ENCODE results near the gene SLC23A1. TPM values are rescaled to one million over a fixed set of nuclear protein-coding genes. Genes with fewer than 3 reads are reported as not detected.
A peak's percentile ranks its signal among the peaks of the same experiment; 100 is the strongest.
"Not testable (repeated sequence)": the region's sequence is repeated elsewhere in the genome, so short reads cannot be mapped to it uniquely, and the experiment has no call there.

Gene SLC23A1
- not detected in 2 replicates for total RNA-seq (2014; rRNA removed; shearing (Covaris generic))
- polyA plus RNA-seq (2014; cell fraction: nucleus; rRNA removed), result not detected in 2 replicates

DNA sequence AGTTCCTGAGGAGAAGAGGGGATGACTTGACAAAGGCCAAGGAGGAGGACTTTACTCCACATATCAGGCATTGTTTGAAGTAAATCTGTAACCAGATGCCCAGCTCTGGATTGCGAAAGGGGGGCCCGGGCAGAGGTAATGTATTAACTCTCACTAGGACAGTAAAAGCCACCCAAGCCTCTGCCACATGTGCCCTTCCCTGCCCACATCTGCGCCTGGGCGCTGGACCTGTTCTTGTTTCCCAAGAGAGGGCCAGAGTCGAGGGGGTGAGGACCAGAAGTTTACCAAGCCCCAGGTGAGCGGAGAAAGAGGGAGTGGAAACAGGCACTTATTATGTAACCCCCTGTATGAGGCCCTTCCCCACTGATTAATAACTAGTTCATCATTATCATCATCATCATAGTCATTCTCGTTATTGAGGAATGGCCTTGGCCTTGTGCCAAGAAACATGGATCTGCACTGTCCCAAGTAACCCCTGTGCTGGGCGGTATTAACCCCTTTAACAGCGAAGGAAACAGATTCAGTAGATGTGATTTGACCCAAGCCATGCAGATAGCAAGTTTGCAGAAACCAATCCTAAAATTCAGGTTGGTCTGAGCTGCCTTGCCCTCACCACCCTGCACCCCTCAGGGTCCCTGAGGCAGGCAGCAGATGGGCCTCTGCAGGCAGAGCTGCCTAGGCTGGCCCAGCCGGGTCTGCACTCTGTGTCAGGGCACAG, at the start of gene SLC23A1:
TSS of gene SLC23A1 (minus strand) at position 23 of the 718 bp plus-strand sequence. CDS start 44 bp downstream, outside the sequence.
- no peak for DNase-seq (ENCODE audit: extremely low read depth, low read depth)

DNA sequence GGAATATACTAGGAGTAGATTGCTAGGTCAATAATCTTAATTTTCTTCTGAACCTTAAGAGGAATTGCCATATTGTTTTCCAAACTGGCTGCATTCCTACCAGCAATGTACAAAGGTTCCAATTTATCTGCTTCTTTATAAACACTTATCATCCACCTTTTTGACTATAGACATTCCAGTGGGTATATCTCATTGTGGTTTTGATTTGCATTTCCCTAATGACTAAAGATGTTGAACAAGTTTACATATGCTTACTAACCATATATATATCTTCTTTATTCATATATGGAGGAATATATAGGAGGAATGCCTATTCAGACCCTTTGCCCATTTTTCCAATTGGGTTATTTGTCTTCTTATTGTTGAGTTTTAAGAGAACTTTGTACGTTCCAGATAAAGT, 48.6 kb upstream of the SLC23A1 start:
- DNase-seq (ENCODE audit: extremely low read depth, low read depth), result no peak

DNA sequence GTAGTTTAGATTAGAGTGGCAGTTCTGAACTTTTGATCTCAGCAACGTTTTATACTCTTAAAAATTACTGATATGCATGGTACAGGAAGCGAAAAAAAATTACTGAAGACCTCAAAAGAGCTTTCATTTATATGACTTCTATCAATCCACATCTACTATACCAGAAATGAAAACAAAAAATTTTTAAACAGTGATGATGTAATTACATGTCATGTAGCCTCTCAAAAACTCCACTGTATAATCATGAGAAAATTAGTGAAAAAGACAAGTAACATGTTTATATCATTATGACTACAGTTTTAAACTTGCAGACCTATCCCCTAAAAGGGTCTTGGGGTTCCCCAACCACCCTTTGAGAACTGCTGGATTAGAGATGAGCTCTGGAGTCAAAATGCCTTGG, 46.9 kb upstream of the SLC23A1 start:
- DNase-seq (ENCODE audit: extremely low read depth, low read depth), result no peak

DNA sequence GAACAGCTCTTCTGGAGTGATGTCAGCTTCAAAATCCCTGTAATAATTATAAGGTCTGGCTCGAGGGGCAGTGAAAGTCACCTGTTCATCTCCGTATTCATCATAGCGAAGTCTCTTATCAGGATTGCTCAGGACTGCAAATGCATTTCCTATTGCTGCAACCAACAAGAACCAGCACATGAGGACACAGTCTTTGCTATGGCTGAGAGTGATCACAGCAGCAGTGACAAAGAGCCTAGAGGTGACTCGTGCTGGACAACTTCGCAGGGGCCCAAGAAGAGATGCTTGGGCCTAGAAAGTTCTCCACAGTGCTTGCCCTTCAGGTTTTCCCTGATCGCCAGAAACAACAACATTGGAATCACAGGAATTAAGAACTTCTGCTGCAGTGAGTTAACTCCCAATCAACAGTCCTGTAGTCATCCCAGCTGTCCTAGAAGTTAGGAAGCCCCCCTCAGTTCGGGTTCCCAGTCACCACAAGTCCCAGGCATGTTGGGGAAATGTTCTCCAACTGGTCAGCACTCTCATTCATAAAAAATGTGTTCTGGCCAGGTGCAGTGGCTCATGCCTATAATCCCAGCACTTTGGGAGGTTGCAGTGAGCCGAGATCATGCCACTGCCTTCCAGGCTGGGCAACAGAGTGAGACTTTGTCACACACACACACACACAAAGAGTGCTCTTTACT, 43.2 kb upstream of the SLC23A1 start:
- no peak for DNase-seq (ENCODE audit: extremely low read depth, low read depth)

DNA sequence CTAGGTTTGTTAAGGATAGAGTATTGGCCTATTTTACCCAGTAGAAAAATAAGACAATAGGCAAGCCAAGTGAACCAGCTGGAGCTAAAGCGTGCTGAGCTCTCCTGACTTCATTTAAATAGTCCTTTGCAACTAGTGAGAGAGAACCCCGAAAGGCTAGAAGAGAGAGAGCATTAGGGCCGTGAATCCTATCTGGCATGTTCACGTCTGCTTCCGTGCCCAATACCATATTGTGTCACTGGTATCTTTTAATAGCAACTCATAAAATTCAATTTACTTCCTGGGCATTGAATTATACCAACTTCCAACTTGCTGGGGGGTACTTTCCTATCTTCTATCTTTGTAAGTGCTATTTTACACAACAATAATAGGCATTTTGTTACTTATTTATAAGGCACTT, 42.4 kb upstream of the SLC23A1 start:
- no peak for DNase-seq (ENCODE audit: extremely low read depth, low read depth)

DNA sequence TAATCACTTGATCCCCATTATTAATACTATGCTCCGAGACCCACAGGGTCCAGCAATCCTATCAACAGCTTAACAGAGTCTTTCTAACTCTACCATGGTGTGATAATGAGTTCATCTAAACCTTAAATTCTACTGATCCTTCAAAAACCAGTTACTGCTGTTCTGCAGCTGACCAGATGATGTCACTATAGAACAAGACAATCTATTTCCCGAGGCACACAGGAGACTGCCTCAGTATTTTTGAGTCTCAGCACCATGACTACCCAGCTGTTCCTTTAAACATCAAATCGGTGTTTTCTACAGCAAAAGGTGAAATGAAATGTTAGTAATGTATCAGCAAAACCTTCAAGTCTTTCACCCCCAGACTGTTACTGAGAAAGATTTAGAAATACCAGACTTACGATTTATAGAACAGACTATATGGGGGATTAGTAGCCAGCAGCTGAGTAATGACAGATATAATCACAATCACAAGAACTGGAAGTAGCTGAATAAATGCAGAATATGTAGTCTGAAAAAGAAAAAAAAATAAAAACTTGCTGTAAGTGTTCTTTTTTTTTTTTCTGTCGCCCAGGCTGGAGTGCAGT, 39.3 kb upstream of the SLC23A1 start:
- DNase-seq (ENCODE audit: extremely low read depth, low read depth), result peak; percentile 68

DNA sequence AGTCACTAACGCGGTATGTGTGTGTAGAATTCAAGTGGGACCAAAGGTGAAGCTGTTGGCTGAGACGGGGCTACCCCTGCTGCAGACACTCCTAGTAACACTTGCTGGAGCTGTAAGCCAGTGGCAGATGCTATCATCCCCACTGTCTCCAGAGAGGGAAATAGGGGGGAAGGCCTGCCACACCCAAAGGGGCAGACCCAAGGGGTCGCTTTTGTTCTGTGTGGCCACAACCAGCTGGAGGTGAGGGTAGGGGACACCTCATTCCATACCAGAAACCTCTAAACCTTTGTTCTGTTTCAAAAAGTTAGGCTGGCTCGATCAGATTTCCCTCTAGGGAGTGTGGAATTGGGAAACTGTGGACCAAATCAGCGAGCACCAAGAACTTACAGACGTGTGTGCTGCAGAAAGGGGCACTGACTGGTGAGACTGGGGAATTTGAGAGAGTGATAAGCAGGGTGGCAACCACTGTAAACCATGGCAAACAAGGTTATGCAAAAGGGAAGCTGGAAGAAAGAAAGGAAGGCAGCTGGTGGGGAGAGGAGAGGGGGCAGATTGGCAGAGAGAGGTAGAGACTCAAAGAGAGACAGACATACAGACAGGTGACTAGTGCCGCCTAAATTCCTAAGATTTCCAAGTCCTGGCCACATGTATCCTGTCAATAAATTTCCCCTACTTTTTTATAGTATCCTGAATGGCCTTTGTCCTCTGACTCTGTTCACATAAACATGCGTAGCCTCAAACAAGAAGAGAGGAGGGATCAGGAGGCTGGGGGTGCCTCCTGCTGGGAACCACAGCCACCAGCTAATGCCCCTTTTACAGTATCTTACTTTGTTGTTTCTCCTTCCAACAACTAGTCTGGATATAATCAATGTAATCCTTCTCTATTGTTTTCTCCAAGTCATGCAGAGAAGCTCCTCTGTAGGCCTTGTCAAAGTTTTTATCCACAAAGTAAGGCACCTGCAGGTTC, 36.4 kb upstream of the SLC23A1 start:
- no peak for DNase-seq (ENCODE audit: extremely low read depth, low read depth)

DNA sequence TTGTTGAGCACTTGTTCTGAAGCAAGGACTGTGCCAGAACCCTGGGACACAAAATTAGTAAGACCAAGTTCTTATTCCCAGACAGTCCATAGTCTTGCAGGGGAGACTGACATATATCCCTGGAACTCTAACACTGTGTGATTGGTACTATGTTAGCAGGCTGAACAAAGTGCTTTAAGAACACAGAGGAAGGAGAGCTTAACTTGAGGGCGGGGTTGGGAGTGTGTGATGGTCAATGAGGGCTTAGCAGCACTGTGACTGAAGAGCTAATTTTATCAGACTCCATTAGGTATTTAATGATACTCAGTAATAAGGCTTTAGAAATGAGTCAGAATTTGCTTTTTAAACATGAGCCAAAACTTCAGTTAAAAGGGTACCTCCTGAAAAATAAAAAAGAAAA, 35.7 kb upstream of the SLC23A1 start:
- DNase-seq (ENCODE audit: extremely low read depth, low read depth), result no peak

DNA sequence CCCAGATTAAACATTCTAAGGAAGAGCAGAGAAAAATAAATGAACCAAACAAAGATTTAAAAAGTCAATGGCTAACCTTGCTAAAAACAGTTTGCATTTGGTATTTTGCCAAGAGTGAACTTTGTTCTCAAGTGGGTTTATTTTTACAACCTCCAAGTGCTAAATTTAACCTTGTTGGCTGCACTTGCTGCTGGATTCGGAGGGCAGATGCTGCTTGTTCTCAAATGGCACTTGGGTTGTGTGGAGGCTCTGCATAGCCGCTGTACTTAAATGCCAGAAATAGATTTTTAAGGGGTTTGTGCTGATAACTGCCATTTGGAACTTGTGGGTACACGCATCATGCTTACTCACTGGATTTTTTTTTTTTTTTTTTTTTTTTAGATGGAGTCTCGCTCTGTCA, 34.1 kb upstream of the SLC23A1 start:
- no peak for DNase-seq (ENCODE audit: extremely low read depth, low read depth)

DNA sequence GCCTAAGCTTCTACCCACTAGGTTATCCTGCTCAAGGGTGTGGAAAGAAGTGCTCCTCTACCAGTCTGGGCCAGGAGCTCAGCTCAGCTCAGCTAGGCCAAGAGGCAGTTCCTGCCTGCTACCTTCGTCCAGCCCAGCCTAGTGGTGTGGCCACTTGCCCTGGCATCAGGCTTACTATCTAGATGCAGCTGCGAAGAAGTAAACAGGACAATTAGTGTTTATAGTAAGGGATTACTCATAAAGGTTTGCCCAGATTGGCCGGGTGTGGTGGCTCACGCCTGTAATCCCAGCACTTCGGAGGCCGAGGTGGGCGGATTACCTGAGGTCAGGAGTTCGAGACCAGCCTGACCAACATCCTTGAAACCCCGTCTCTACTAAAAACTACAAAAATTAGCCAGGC, 33.6 kb upstream of the SLC23A1 start:
- DNase-seq (ENCODE audit: extremely low read depth, low read depth), result no peak

DNA sequence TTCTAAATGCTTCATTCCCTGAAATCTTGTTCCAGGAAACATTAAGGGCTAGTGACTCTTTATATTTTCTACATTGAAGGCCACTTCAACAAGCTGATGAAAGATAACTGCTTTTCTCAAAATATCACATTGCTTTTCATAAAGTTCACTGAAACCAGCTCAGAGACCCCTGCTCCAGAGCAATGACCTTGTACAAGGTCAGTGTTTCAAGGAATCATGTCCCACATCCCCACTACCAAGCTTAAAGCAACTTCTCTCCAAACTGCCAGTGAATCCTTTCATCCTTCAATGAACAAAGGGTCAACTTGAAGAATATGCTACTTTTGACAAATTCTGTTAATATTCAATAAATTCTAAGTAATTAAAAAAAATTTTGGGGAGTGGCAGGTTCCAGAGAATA, 32.8 kb upstream of the SLC23A1 start:
- DNase-seq (ENCODE audit: extremely low read depth, low read depth), result no peak

DNA sequence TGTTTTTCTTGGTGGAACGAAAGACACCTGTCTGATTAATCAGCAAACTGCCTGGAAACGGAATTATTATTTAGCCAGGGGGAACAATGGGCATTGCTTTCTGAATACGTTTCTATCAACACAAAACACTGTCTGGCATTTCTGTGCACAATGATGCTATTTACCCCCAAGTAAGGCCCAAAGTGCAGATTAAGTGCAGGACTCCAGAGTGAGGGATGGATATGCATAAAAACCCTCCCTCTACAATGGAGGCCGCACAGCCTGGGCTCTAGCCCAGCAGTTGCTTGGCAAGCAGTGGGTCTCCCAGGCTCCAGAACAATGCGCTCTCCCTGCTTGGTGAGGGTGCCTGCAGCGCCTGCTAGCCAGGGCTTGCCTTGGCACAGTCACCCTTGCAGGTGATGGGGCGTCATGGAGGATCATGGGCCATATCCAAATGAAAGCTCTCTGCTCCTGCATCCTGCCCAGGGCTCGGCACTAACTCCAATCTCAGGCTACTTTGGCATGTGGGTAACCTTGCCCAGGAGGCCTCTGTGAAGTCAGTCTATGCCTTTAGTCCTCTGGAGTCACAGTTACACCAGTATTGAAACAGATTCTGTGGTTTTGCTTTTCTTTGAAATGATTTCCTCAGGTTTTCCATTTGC, 32.2 kb upstream of the SLC23A1 start:
- DNase-seq (ENCODE audit: extremely low read depth, low read depth), result no peak

DNA sequence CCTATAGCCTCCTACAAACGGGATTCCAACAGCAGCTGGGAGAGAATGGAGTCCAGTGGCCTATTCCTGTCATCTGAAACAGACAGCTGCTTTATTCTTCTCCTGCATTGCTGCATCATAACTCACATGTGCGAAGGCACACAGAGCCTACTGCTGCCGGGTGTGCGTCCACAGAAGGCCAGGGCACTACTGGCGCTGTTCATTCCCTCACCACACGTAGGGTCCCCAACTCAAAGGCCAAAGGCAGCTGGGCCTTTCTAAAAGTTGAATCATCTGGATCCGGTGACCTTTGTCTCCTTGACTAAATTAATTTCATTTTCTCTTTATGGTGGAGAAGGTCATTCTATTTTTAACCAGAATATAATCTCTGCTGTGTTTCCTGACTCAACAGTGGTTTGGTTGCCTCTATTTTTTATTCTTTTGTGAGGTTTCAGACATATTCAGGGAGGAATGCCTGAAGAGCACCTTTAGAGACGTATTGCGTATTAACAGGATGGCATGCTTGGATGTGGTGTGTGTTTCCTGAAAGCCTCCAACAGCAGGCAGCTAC, 31.6 kb upstream of the SLC23A1 start:
- DNase-seq (ENCODE audit: extremely low read depth, low read depth), result no peak

DNA sequence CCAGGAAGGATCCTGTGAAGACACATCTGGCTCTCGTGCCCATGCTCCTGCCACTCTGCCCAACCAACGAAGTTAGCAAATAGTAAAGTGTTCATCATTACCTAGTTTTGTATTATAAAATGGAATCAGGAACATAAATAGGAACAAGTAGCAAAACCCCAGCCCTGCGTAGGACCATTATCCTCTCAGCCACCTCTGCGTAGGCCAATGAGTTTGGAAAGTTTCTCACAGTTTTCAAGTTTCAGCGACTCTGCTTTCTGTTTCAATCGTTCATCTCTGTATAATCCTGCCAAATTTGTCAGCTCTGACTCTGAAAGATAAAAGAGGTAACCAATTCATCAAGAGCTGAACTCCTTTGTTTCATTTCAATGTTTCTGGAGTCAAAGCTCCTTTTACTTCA, 30.9 kb upstream of the SLC23A1 start:
- no peak for DNase-seq (ENCODE audit: extremely low read depth, low read depth)

DNA sequence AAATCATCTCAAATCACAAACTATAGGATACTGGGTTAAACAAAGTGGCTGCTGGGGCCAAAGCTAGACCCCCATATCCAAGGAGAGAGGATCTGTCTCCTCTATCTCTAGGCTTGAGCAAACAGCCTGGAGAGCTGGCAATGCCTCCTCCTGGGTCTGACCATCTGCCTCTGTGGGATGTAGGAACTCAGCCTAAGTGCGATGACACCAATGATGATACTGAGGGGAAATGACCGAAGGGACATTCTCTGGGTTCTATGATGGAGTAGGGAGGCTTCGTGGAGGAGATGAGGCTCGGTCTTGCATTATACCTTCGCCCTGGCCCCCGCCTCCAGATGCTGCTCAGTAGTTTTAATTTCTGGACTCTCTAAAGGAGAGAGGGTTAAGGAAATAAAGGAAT, 30.1 kb upstream of the SLC23A1 start:
- DNase-seq (ENCODE audit: extremely low read depth, low read depth), result no peak

DNA sequence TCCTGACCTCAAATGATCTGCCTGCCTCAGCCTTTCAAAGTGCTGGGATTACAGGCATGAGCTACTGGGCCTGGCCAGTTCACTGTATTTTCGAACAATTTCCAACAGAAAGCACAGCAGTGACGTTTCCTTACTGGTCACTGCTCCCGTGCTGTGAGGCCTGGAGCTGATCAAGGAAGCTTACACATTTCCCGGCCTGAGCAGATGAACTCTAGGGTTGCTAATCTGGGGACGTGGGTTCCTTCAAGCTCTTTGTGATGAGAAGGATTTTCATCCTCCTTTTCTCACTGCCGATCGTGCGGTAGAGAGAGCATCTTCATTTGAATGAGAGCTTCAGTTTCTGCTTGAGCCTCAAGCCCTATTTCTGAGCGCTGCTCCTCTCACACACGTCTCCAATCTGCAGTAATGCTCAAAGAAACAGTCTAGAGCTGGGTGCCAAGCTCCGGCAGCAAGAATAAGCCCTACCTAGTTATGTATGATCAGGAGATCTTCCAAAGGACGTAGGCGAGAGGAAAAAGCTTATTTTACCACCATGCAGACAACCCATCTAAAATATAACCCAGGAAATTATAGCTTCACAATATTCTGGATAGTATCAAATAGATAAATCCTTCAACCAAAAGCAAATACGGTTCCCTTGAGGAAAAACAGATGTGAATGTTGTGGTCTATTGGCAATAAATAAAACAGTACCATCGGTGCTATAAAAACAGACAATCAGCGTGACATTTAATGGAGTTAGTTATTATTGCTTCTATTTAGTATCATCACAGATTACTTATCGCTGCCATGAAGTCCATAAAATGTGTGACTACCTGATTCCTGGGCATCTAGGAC, 28.1 kb upstream of the SLC23A1 start:
- no peak for DNase-seq (ENCODE audit: extremely low read depth, low read depth)

DNA sequence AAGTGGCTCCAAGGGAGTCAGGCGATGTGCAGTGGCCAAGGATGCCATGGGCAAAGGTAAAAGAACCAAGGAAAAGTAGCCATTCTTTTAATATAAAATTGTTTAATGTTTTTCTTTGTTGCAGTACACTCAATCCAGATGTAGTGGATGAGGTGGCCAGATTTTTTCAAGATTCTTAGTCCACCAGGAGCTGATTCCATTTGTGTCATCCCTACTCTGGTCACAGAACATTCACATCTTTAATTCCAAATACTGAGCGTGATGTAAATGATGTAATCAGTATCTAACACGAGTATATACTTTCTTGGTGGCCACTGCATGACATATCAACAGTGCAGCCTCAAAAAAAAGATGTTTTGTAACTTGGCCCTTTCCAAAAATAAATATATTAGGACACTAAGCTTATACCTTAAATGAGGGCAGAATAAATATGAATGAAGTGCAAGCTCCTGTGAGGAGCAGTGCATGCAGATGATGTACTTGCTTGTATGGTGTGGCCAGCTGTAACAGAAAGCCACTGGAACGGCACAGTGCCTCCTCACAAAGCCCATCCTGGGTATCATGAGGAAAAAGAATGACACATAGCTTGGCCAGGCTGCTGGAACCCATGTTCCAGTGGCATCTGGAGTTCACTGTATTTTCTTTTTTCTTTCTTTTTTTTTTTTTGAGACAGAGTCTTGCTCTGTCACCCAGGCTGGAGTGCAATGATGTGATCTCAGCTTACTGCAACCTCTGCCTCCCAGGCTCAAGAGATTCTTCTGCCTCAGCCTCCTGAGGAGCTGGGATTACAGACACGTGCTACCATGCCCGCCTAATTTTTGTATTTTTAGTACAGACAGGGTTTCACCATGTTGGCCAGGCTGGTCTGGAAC, 27.3 kb upstream of the SLC23A1 start:
- DNase-seq (ENCODE audit: extremely low read depth, low read depth), result no peak

DNA sequence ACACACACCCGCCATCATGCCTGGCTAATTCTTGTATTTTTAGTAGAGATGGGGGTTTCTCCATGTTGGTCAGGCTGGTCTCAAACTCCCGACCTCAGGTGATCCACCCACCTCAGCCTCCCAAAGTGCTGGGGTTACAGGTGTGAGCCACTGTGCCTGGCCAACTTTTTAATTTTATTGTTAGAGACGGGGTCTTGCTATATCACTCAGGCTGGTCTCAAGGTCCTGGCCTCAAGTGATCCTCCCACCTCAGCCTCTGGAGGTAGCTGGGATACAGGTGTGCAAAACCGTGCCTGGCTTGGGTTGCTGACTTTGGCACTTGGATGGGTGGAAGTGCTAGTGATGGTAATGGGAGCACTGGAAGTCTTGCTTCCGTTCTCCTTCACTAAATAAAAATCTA, 26.0 kb upstream of the SLC23A1 start:
- not testable (repeated sequence) for DNase-seq (ENCODE audit: extremely low read depth, low read depth)

Measured in NCI-H460 (cell line).